EH (cell line): ENCODE data around the gene C5orf22.

Source experiments
- DNase-seq: peaks from one replicate; pipeline ENCODE4 v3.0.0-alpha.2; 2015; ENCODE audit warnings: low read depth

C5orf22 gene

GRCh38 chr5:31604644-31605043, 72.5 kb downstream of the C5orf22 start:
- DNase-seq: no peak
